Stomach (tissue), 4 donors: Measurements from ENCODE around the gene ANKRD53.

Experiments used
- CTCF ChIP-seq, 7 experiments: fragments of 450-650 bp in 4 of 7; fragments of 200-600 bp in 3 of 7; sonication (generic) in 3 of 7; IDR thresholded peaks; one replicate each; pipeline ENCODE4 v1.5.1; 2016 to 2019; ENCODE audit warnings: antibody characterized with exemption in 7 of 7, control low read depth in 2 of 7, mild to moderate bottlenecking in 1 of 7
- POLR2AphosphoS5 ChIP-seq, 3 donors: sonication (generic); formaldehyde crosslinking; IDR thresholded peaks; one replicate each; pipeline ENCODE4 v1.6.1; 2016; ENCODE audit warnings: antibody characterized with exemption in 3 of 3

- TF ChIP-seq CTCF (IDR thresholded peaks at IDR 0.05) (no peak), POLR2AphosphoS5 (IDR thresholded peaks at IDR 0.05) (no peak)
Measured at GRCh38 chr2:70985956-70986355, 7.5 kb downstream of the ANKRD53 start.
